GM12891 (cell line): ENCODE measurements around the gene MYEOV.

Source experiments
- PAX5 ChIP-seq: IDR thresholded peaks from 2 replicates; pipeline ENCODE4 v1.6.1; 2011; ENCODE audit warnings: low read length, moderate library complexity, mild to moderate bottlenecking; ENCODE audit not compliant: insufficient read depth, severe bottlenecking
- POLR2A ChIP-seq: IDR thresholded peaks from 2 replicates; pipeline ENCODE4 v1.6.1; 2011; ENCODE audit warnings: low read depth, low read length, control low read depth
- POLR2AphosphoS5 ChIP-seq: IDR thresholded peaks from 2 replicates; pipeline ENCODE4 v1.6.1; 2011; ENCODE audit warnings: low read depth, low read length, control low read depth
- POU2F2 ChIP-seq: IDR thresholded peaks from 2 replicates; pipeline ENCODE4 v1.6.1; 2011; ENCODE audit warnings: low read depth, mild to moderate bottlenecking, control low read depth, low read length, moderate library complexity
- SPI1 ChIP-seq: IDR thresholded peaks from 2 replicates; pipeline ENCODE4 v1.6.1; 2011; ENCODE audit warnings: low read depth, low read length, control low read depth
- TAF1 ChIP-seq: IDR thresholded peaks from 2 replicates; pipeline ENCODE4 v1.6.1; 2011; ENCODE audit warnings: low read depth, low read length, control low read depth

DNA sequence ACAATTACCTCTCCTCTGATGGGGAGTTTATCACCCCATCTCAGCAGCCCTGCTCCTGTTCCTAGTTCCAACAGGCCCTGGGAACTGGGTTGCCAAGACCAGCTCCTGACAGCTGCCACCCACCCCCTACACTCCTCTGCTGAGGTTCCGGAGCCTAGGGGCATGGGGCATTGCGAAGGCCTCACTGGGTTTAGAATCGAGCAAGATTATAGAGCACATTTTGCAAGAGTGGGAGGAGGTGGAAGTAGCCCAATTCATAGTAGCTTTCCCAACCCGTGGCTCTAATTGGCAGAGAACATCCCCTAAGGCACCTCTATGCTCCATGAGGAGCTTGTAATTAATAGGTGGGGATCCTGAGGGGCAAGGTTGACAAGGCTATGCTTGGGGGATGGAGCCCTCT, 23.0 kb downstream of the MYEOV start:
- TF ChIP-seq POLR2AphosphoS5, result no peak
- no peak for TF ChIP-seq POLR2A
- TF ChIP-seq SPI1, result no peak
- no peak for TF ChIP-seq TAF1
- TF ChIP-seq POU2F2, result no peak
- TF ChIP-seq PAX5, result no peak
